Right atrium auricular region (tissue), 2 donors: ENCODE data around the gene IL36G. TPM values are rescaled to one million over a fixed set of nuclear protein-coding genes. Genes with fewer than 3 reads are reported as not detected.
"Not testable (repeated sequence)": the region's sequence is repeated elsewhere in the genome, so short reads cannot be mapped to it uniquely, and the experiment has no call there.

ENCODE experiments used
- DNase-seq: peaks from one replicate; pipeline ENCODE4 v3.0.0-alpha.2; 2019; ENCODE audit warnings: low spot score
- H3K27ac ChIP-seq, 2 donors: fragments of 200-600 bp; sonication (generic); 1 replicate in 1 of 2; 2 replicates in 1 of 2; pipeline ENCODE4 v1.5.1; 2016 to 2019
- H3K27me3 ChIP-seq, 2 donors: fragments of 200-600 bp; sonication (generic); one replicate each; pipeline versions ENCODE4 v1.5.1 to v1.6.0; 2017 to 2019
- H3K36me3 ChIP-seq: fragments of 200-600 bp; sonication (generic); one replicate; pipeline ENCODE4 v1.5.1; 2016
- H3K4me1 ChIP-seq, 2 donors: fragments of 200-600 bp; sonication (generic); one replicate each; pipeline versions ENCODE4 v1.5.1 to v1.6.0; 2017 to 2019
- H3K4me3 ChIP-seq, 2 donors: fragments of 200-600 bp; sonication (generic); 1 replicate in 1 of 2; 2 replicates in 1 of 2; pipeline ENCODE4 v1.5.1; 2017 to 2019; ENCODE audit warnings: mild to moderate bottlenecking in 1 of 2, moderate library complexity in 1 of 2
- H3K9me3 ChIP-seq, 2 donors: fragments of 200-600 bp; sonication (generic); one replicate each; pipeline ENCODE4 v1.5.1; 2019
- total RNA-seq, 2 donors: library from RNA; depleted of rRNA; stranded (reverse); fragments of >200 nt; gene quantifications; one replicate each; pipeline ENCODE4 v1.1.0, GENCODE V29; 2016
- TF ChIP-seq, protein P1 (sequence below), 2 donors: fragments of 200-600 bp; sonication (generic); IDR thresholded peaks; one replicate each; pipeline ENCODE4 v1.5.1; 2019; ENCODE audit warnings: antibody characterized with exemption in 2 of 2

IL36G gene
- not detected for total RNA-seq

DNA sequence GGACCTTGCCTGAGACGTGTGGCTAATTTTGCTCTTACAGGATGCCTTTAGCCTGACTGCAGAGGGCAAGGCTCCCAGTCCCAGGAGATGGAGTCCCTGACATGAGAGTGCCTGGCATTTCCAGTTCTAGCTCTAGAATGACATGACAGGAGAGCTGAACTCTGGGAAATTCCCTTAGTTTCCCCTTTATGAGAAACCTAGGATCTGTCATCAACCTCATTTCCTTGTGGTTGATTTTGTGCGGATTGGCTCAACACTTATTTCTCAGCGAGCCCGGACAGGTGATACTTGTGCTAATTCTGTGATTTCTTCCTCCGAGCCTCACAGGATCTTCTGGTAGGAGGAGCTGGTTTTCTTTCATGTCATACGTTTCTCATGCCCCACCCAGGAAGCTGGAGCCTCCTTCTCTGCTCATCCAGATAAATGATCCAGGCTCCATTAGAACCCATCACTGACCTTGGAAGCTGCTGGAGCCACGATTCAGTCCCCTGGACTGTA lies at the start of gene IL36G:
TSS of gene IL36G (plus strand) at position 448 of the 498 bp plus-strand sequence. CDS start 633 bp downstream, outside the sequence.
- DNase-seq = no peak
- H3K4me3 ChIP-seq = no peak within 1 kb of the TSS
- no peak within 1 kb of the TSS for H3K27ac ChIP-seq
- TF ChIP-seq, protein P1, sequence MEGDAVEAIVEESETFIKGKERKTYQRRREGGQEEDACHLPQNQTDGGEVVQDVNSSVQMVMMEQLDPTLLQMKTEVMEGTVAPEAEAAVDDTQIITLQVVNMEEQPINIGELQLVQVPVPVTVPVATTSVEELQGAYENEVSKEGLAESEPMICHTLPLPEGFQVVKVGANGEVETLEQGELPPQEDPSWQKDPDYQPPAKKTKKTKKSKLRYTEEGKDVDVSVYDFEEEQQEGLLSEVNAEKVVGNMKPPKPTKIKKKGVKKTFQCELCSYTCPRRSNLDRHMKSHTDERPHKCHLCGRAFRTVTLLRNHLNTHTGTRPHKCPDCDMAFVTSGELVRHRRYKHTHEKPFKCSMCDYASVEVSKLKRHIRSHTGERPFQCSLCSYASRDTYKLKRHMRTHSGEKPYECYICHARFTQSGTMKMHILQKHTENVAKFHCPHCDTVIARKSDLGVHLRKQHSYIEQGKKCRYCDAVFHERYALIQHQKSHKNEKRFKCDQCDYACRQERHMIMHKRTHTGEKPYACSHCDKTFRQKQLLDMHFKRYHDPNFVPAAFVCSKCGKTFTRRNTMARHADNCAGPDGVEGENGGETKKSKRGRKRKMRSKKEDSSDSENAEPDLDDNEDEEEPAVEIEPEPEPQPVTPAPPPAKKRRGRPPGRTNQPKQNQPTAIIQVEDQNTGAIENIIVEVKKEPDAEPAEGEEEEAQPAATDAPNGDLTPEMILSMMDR (IDR thresholded peaks at IDR 0.05) = no peak
- no peaks in the 10 kb centered on the region for H3K27me3 ChIP-seq
- no peaks in the 10 kb centered on the region for H3K36me3 ChIP-seq
- H3K4me1 ChIP-seq = no peaks in the 10 kb centered on the region
- H3K9me3 ChIP-seq = no peaks in the 10 kb centered on the region

DNA sequence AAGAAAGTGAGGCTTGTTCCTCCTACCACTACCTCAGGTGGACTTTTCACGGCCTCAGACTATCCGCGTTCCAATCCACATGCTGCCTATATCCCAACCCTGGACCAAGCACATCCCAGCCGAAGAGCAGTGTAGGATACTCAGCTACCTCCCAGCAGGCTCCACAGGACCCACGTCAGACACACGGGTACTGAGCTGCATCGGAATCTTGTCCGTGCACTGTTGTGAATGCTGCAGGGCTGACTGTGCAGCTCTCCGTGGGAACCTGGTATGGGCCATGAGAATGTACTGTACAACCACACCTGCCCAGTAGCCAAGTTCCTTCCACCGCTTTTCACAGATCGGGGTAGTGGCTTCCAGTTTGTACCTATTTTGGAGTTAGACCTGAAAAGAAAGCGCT lies 44.5 kb upstream of the IL36G start:
- TF ChIP-seq, protein P1 (IDR thresholded peaks at IDR 0.05) = no peak
- Histone ChIP-seq H3K4me3 (no peak overlapping the region), H3K27me3 (no peaks in the 10 kb centered on the region), H3K36me3 (no peaks in the 10 kb centered on the region), H3K9me3 (no peaks in the 10 kb centered on the region), H3K27ac (no peak overlapping the region), H3K4me1 (no peaks in the 10 kb centered on the region)
- DNase-seq = peak; percentile 23

DNA sequence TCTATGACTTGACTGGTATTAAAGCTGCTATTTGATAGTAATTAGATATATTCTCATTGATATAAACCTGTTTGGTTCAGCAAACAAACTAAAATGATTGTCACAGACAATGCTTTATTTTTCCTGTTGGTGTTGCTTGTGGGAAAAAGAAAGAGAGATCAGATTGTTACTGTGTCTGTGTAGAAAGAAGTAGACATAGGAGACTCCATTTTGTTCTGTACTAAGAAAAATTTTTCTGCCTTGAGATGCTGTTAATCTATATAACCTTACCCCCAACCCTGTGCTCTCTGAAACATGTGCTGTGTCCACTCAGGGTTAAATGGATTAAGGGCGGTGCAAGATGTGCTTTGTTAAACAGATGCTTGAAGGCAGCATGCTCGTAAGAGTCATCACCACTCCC lies 43.7 kb upstream of the IL36G start:
- not testable (repeated sequence) for H3K27ac ChIP-seq, DNase-seq, H3K27me3 ChIP-seq, H3K4me1 ChIP-seq, H3K36me3 ChIP-seq, H3K9me3 ChIP-seq, H3K4me3 ChIP-seq

DNA sequence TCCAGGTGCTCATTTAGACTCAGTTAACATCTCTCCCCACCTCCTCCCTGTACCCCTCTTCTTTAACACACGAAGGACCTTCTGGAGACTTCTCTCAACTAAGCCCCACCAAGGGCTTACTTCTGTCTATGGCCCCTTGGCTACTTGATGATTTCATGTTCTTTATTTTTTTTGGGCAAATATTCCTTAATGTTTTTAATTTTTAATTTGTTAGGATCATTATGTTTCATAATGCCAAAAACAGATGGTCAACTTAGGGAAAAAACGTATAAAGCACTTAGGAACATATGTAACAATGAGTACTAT lies 40.9 kb upstream of the IL36G start:
- Histone ChIP-seq H3K27me3 (no peaks in the 10 kb centered on the region), H3K9me3 (no peaks in the 10 kb centered on the region), H3K4me3 (no peak overlapping the region), H3K36me3 (no peaks in the 10 kb centered on the region), H3K4me1 (no peaks in the 10 kb centered on the region), H3K27ac (no peak overlapping the region)
- TF ChIP-seq, protein P1 (IDR thresholded peaks at IDR 0.05) = no peak
- DNase-seq = no peak

DNA sequence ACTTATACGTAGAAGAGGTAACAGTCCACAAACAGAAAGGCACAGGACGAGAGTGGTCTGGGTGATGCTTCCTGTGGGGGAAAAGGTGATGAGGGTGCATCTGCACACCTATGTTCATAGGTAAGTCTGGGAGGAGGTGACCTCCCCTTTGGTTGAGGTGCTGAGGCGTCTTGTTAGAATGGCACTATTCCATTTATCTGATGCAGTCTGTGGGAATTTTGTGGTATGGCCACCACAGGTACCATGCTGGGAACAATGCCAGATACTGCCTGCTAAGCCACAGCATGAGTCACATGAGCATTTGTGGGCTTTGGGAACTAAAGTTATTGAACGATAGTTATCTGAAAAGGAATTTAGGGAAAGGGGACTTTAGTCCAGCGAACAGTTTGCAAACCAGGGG lies 38.9 kb upstream of the IL36G start:
- no peaks in the 10 kb centered on the region for H3K27me3 ChIP-seq
- no peaks in the 10 kb centered on the region for H3K36me3 ChIP-seq
- H3K9me3 ChIP-seq = no peaks in the 10 kb centered on the region
- H3K4me3 ChIP-seq = no peak overlapping the region
- H3K4me1 ChIP-seq = no peaks in the 10 kb centered on the region
- TF ChIP-seq, protein P1 (IDR thresholded peaks at IDR 0.05) = no peak
- H3K27ac ChIP-seq = no peak overlapping the region
- no peak for DNase-seq

DNA sequence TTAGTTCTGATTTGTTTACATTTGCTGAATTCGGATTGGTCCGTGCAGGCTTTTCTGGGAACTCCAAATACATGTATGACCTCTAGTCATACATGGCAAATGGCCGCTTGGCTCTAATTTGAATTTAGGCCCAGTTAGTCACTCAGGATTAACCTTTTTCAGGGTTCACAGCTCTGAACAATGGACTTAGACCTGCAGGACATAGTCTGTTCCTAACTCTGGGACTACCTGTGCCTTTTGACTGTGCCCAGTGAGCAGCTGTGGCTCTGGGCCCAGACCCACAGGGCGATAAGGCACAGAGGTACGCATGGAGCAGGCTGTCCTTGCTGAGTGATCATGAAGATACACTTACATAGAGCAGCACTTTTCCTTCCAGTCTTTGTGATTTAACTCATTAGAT lies 38.4 kb upstream of the IL36G start:
- DNase-seq = no peak
- no peak overlapping the region for H3K27ac ChIP-seq
- no peaks in the 10 kb centered on the region for H3K27me3 ChIP-seq
- H3K36me3 ChIP-seq = no peaks in the 10 kb centered on the region
- no peak overlapping the region for H3K4me3 ChIP-seq
- no peaks in the 10 kb centered on the region for H3K4me1 ChIP-seq
- peaks cover 0 to 2% of the 10 kb centered on the region in 2 donors for H3K9me3 ChIP-seq
- TF ChIP-seq, protein P1 (IDR thresholded peaks at IDR 0.05) = no peak
